Kidney epithelial cell (primary cell): Measurements from ENCODE around the gene ISOC1. TPM values are rescaled to one million over a fixed set of nuclear protein-coding genes. Genes with fewer than 3 reads are reported as not detected.

Experiments used
- DNase-seq: peaks from one replicate; pipeline ENCODE4 v3.0.0-alpha.2; 2010; ENCODE audit warnings: low read depth
- H3K27me3 ChIP-seq: 2 replicates; pipeline ENCODE4 v1.6.0; 2011; ENCODE audit warnings: low read length; ENCODE audit not compliant: control insufficient read depth, insufficient read depth
- H3K36me3 ChIP-seq: 2 replicates; pipeline ENCODE4 v1.5.1; 2011; ENCODE audit warnings: low read length; ENCODE audit not compliant: control insufficient read depth, insufficient read depth
- H3K4me3 ChIP-seq: 2 replicates; pipeline ENCODE4 v1.5.1; 2011; ENCODE audit warnings: low read depth, mild to moderate bottlenecking, control low read depth, low read length
- CTCF ChIP-seq: IDR thresholded peaks from 2 replicates; pipeline ENCODE4 v1.5.1; 2011; ENCODE audit warnings: mild to moderate bottlenecking, moderate library complexity, low read length, control low read depth, inconsistent platforms; ENCODE audit not compliant: insufficient read depth, poor library complexity, severe bottlenecking
- total RNA-seq: library from RNA; depleted of rRNA; stranded (reverse); fragments of >200 nt; gene quantifications from 2 replicates; pipeline ENCODE4 v1.2.3, GENCODE V29; 2015

ISOC1 gene
- total RNA-seq, 1 donor from 2014 or later = 23.9 TPM

- no peak for DNase-seq
- no peak for TF ChIP-seq CTCF
- H3K36me3 ChIP-seq = no peaks in the 10 kb centered on the region
- H3K27me3 ChIP-seq = no peaks in the 10 kb centered on the region
- H3K4me3 ChIP-seq = no peak overlapping the region
Measured at GRCh38 chr5:129141078-129141477, 46.5 kb downstream of the ISOC1 start.

GRCh38 chr5:129141696-129142095 lies 47.1 kb downstream of the ISOC1 start:
- no peak for TF ChIP-seq CTCF
- Histone ChIP-seq H3K27me3 (no peaks in the 10 kb centered on the region), H3K4me3 (no peak overlapping the region), H3K36me3 (no peaks in the 10 kb centered on the region)
- no peak for DNase-seq

GRCh38 chr5:129155876-129156275 lies 61.3 kb downstream of the ISOC1 start:
- H3K4me3 ChIP-seq = no peak overlapping the region
- TF ChIP-seq CTCF = no peak
- no peaks in the 10 kb centered on the region for H3K36me3 ChIP-seq
- no peaks in the 10 kb centered on the region for H3K27me3 ChIP-seq
- no peak for DNase-seq

GRCh38 chr5:129161830-129162229 lies 67.3 kb downstream of the ISOC1 start:
- Histone ChIP-seq H3K27me3 (no peaks in the 10 kb centered on the region), H3K36me3 (no peaks in the 10 kb centered on the region), H3K4me3 (no peak overlapping the region)
- no peak for DNase-seq
- TF ChIP-seq CTCF = no peak

Other genes with a start within 250 kb of the ISOC1 start
- 1.2 and 1.6 TPM in 2 replicates for gene SLC27A6, start 129.3 kb upstream of the ISOC1 start, total RNA-seq